ENCODE data around the gene ORC4.

Gene ORC4

GRCh38 chr2:148020111-148021058 lies at the start of gene ORC4:
ORC4 (minus strand) TSS chr2:148020737; CDS start chr2:147975958, 44,779 bp downstream.
- in situ Hi-C loops (cut with MboI; ENCODE audit: low pct_unique_long_range_greater_than_20kb, low sequenced_read_pairs), result no loop called here
- DNase-seq, result peak; percentile 99

- no peak for DNase-seq
- in situ Hi-C loops (cut with MboI; ENCODE audit: low pct_unique_long_range_greater_than_20kb, low sequenced_read_pairs), result no loop called here
These were observed 47.3 kb upstream of the ORC4 start for GRCh38 chr2:148067801-148068200.

GRCh38 chr2:148065936-148066335 lies 45.4 kb upstream of the ORC4 start:
- in situ Hi-C loops (cut with MboI; ENCODE audit: low pct_unique_long_range_greater_than_20kb, low sequenced_read_pairs), result no loop called here
- no peak for DNase-seq

DNA sequence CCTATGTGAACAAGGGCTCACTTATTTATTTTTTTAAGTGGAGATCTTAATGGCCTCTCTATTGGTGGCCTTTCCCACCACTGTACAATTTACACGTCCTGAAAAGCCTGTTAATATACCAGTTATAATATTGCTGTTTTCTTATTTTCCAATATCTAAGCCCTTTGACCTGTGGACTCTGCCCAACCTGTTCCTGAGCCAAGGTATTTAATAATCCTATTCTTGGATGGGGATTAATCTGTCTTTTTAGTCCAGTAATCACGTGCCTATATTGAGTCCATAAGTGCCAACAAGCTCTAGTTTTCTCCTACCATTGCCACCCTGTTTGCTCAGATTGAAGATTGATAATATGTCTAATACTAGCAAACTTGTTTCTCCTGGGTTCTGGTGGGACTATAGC lies 43.1 kb upstream of the ORC4 start:
- in situ Hi-C loops (cut with MboI; ENCODE audit: low pct_unique_long_range_greater_than_20kb, low sequenced_read_pairs), result no loop called here
- no peak for DNase-seq

DNA sequence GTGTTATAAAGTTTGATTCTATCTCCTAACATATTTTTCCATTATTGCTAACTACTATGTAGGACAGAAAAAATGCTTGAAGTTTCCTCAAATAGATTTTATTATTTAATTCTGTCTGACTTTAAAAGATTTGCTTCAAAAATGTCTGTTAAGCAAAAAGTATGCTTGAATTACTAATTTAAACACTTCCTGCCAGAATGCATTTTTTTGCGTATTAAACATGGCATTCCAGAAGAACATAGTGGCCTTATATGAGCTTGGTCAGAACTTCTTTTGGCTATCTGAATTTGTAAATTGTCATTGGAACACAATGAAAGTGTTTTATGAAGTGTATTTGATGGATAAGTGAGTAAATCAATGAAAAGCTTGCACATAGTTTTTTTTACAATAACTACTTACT lies 38.1 kb upstream of the ORC4 start:
- no peak for DNase-seq
- in situ Hi-C loops (cut with MboI; ENCODE audit: low pct_unique_long_range_greater_than_20kb, low sequenced_read_pairs), result no loop called here

DNA sequence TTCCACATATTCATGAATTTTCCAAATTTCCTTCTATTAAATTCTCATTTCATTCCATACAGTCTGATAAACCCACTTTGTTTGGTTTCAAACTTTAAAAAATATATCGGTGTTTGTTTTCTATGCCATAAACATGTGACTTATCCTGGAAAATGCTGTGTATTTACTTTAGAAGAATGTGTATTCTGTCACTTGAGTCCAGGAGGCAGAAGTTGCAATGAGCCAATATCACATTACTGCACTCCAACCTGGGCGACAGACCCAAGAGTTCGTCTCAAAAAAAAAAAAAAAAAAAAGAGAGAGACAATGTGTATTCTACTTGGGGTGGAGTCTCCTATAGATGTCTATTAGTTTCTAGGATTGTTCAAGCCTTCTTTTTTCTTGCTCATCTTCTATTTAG lies 32.1 kb upstream of the ORC4 start:
- DNase-seq, result no peak

GRCh38 chr2:148049284-148049683 lies 28.7 kb upstream of the ORC4 start:
- no peak for DNase-seq
- in situ Hi-C loops (cut with MboI; ENCODE audit: low pct_unique_long_range_greater_than_20kb, low sequenced_read_pairs), result no loop called here

More for the DNA sequence above, 32.1 kb upstream of the ORC4 start:
- in situ Hi-C loops (cut with MboI; ENCODE audit: low pct_unique_long_range_greater_than_20kb, low sequenced_read_pairs), result no loop called here

- peak; percentile 31 for DNase-seq
- in situ Hi-C loops (cut with MboI; ENCODE audit: low pct_unique_long_range_greater_than_20kb, low sequenced_read_pairs), result no loop called here
These were observed 28.1 kb upstream of the ORC4 start for GRCh38 chr2:148048475-148049221.

- in situ Hi-C loops (cut with MboI; ENCODE audit: low pct_unique_long_range_greater_than_20kb, low sequenced_read_pairs), result no loop called here
- DNase-seq, result peak; percentile 31
These were observed 26.3 kb upstream of the ORC4 start for GRCh38 chr2:148046802-148047201.

DNA sequence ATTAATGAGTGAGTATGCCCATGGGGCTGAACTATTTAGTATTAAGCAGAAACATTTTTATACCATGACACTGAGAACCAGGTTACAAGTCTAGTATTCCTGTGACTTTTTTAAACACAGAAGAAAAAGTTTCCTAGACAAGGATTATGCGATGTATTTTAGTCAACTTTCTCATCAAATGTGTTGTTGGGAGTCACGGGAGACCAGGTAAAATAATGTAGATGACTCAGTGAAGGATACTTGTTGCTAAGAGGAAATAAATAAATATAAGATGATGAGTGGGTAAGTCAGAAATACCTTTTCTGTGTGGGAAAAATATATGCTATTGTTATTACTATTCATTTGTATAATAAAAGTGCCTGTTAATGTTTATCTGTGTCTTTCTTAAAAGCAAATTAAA lies 23.8 kb upstream of the ORC4 start:
- in situ Hi-C loops (cut with MboI; ENCODE audit: low pct_unique_long_range_greater_than_20kb, low sequenced_read_pairs), result no loop called here
- no peak for DNase-seq

DNA sequence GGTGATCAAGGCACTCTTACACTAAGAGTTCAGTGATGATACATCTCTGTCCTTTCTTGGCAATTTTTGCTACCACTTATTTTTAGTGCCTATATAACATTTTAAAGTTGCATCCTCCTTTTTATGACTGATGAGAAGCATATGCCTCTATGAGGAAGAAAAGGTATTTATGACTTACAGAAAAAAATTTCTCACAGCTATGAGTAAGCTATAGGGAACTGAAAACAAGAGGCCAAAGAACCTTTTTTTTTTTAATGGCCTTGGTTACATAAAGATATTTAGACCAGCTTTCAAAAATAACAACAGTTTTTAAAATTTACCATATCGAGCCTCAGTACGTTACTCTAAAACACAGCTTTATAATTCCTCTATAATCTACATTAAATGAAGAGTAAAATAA lies 21.7 kb upstream of the ORC4 start:
- in situ Hi-C loops (cut with MboI; ENCODE audit: low pct_unique_long_range_greater_than_20kb, low sequenced_read_pairs), result no loop called here
- DNase-seq, result no peak

DNA sequence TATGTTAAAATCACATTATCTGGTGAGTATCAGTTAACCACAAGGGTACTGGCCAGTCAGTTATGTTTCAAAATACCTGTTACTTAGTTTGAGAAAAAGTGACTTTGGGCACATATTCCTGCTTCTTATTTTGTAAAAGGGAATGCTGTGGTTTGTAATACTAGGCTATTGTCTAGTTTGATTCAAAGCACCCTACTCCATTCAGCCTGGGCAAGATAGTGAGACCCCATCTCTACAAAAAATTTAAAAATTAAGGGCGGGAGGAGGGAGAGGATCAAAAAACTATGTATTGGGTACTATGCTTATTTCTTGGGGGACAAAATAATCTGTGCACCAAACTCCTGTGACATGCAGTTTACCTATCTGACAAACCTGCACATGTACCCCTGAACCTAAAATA lies 19.2 kb upstream of the ORC4 start:
- DNase-seq, result no peak
- in situ Hi-C loops (cut with MboI; ENCODE audit: low pct_unique_long_range_greater_than_20kb, low sequenced_read_pairs), result no loop called here

DNA sequence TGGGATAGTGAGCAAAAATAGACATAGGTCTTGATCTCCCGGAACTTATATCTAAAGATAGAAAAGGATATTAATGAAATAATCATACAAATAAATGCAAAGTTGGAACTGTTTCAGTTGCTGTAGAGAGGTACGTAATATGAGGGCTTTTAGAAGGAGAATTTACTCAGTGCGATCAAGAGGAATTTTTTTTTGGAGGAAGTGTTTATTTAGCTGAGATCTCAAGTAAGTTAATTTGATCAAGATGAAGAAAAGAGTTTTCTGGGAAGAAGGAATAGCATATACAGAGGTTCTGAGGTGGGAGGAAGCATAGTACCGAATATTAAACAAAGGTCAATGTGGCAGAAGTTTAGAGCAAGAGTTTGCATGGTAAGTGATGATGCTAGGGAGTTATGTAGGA lies 11.7 kb upstream of the ORC4 start:
- no peak for DNase-seq
- in situ Hi-C loops (cut with MboI; ENCODE audit: low pct_unique_long_range_greater_than_20kb, low sequenced_read_pairs), result no loop called here

- DNase-seq, result no peak
- in situ Hi-C loops (cut with MboI; ENCODE audit: low pct_unique_long_range_greater_than_20kb, low sequenced_read_pairs), result no loop called here
These were observed 10.6 kb upstream of the ORC4 start for GRCh38 chr2:148031152-148031551.

DNA sequence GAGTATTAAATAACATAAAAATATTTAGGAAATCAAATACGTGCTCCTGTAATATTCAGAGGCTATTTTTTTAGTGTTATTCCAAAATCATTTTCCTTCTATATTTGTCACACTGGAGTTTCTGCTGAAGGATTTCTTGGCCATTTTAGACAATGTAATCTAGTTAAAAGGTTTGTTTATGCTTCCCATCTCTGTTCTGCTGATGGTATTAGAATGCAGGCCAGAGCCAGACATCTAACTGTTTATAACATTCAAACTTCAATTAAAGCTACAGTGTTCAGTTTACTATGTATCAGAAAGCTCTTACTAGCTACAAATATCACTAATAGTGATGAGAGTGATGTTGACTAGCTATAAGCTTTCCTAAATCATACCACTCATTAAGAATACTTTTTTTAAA lies 8.2 kb upstream of the ORC4 start:
- in situ Hi-C loops (cut with MboI; ENCODE audit: low pct_unique_long_range_greater_than_20kb, low sequenced_read_pairs), result no loop called here
- no peak for DNase-seq

- DNase-seq, result no peak
- in situ Hi-C loops (cut with MboI; ENCODE audit: low pct_unique_long_range_greater_than_20kb, low sequenced_read_pairs), result no loop called here
These were observed 7.3 kb upstream of the ORC4 start for GRCh38 chr2:148027822-148028221.

DNA sequence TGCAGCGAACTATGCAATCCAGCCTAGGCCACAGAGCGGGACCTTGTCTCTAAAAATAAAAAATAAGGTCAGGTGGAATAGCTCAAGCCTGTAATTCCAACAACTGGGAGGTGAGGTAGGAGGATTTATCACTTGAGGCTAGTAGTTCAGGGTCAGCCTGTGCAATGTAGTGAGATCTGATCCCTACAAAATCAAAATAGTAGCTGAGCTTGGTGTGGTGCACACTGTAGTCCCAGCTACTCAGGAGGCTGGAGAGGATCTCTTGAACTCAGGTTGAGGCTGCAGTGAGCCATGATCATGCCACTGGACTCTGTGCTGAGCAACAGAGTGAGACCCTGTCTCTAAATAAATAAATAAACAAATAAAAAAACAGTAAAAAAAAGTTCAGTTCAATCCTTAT lies 6.0 kb upstream of the ORC4 start:
- in situ Hi-C loops (cut with MboI; ENCODE audit: low pct_unique_long_range_greater_than_20kb, low sequenced_read_pairs), result no loop called here
- no peak for DNase-seq

GRCh38 chr2:148023861-148024260 lies 3.3 kb upstream of the ORC4 start:
- in situ Hi-C loops (cut with MboI; ENCODE audit: low pct_unique_long_range_greater_than_20kb, low sequenced_read_pairs), result no loop called here
- DNase-seq, result no peak

GRCh38 chr2:148022882-148023281 lies 2.3 kb upstream of the ORC4 start:
- in situ Hi-C loops (cut with MboI; ENCODE audit: low pct_unique_long_range_greater_than_20kb, low sequenced_read_pairs), result no loop called here

DNA sequence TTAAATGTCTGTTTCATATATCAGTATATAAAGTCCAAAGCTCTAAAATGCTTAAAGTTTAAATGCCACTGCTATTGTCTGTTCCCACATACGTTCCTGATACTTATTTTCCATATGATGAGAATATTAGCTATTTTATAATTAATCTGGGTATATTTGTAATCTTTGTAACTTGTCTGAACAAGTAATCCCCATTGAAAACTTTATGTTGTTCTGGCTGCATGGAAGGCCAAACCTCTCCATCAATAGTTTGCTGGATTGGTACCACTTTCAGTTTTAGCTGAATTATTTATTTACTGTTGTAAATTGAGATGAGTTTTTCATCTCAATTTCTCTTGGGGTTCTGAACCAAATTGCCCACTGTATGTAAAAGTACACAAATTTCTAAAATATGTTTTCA lies 1.8 kb upstream of the ORC4 start:
- no peak for DNase-seq
- in situ Hi-C loops (cut with MboI; ENCODE audit: low pct_unique_long_range_greater_than_20kb, low sequenced_read_pairs), result no loop called here

More at GRCh38 chr2:148022882-148023281, 2.3 kb upstream of the ORC4 start:
- no peak for DNase-seq
